Prostate gland (tissue), 2 donors: ENCODE measurements around the gene ZNF718.

ENCODE experiments used
- CTCF ChIP-seq, 4 experiments: fragments of 200-600 bp in 2 of 4; fragments of 450-650 bp in 2 of 4; sonication (generic) in 2 of 4; IDR thresholded peaks; 1 replicate in 3 of 4; 2 replicates in 1 of 4; pipeline ENCODE4 v1.5.1; 2016 to 2019; ENCODE audit warnings: antibody characterized with exemption in 4 of 4, mild to moderate bottlenecking in 2 of 4, moderate library complexity in 2 of 4
- POLR2A ChIP-seq: fragments of 450-650 bp; IDR thresholded peaks from one replicate; pipeline ENCODE4 v1.6.1; 2016; ENCODE audit warnings: antibody characterized with exemption, mild to moderate bottlenecking

GRCh38 chr4:147233-147632 is 22.9 kb downstream of the ZNF718 start:
- TF ChIP-seq CTCF (IDR thresholded peaks at IDR 0.05) = no peak
- no peak for TF ChIP-seq POLR2A
